PFSK-1 (cell line): ENCODE data around the gene IL1A.

ENCODE experiments used
- POLR2AphosphoS5 ChIP-seq: IDR thresholded peaks from 2 replicates; pipeline ENCODE4 v1.6.1; 2012; ENCODE audit warnings: low read depth, mild to moderate bottlenecking, control low read depth, low read length, moderate library complexity
- TAF1 ChIP-seq: IDR thresholded peaks from 2 replicates; pipeline ENCODE4 v1.6.1; 2012; ENCODE audit warnings: low read length, control low read depth, borderline replicate concordance; ENCODE audit not compliant: insufficient read depth
- TF ChIP-seq, protein P1 (sequence below), 2 experiments: IDR thresholded peaks; 2 replicates each; pipeline versions ENCODE4 v1.6.1 to v1.8.0; 2011 to 2012; ENCODE audit warnings: low read depth in 2 of 2, low read length in 2 of 2, control low read depth in 1 of 2, inconsistent platforms in 1 of 2, mild to moderate bottlenecking in 1 of 2, moderate library complexity in 1 of 2; ENCODE audit not compliant: insufficient read depth in 1 of 2

- TF ChIP-seq POLR2AphosphoS5 = no peak
- no peak for TF ChIP-seq TAF1
- TF ChIP-seq, protein P1, sequence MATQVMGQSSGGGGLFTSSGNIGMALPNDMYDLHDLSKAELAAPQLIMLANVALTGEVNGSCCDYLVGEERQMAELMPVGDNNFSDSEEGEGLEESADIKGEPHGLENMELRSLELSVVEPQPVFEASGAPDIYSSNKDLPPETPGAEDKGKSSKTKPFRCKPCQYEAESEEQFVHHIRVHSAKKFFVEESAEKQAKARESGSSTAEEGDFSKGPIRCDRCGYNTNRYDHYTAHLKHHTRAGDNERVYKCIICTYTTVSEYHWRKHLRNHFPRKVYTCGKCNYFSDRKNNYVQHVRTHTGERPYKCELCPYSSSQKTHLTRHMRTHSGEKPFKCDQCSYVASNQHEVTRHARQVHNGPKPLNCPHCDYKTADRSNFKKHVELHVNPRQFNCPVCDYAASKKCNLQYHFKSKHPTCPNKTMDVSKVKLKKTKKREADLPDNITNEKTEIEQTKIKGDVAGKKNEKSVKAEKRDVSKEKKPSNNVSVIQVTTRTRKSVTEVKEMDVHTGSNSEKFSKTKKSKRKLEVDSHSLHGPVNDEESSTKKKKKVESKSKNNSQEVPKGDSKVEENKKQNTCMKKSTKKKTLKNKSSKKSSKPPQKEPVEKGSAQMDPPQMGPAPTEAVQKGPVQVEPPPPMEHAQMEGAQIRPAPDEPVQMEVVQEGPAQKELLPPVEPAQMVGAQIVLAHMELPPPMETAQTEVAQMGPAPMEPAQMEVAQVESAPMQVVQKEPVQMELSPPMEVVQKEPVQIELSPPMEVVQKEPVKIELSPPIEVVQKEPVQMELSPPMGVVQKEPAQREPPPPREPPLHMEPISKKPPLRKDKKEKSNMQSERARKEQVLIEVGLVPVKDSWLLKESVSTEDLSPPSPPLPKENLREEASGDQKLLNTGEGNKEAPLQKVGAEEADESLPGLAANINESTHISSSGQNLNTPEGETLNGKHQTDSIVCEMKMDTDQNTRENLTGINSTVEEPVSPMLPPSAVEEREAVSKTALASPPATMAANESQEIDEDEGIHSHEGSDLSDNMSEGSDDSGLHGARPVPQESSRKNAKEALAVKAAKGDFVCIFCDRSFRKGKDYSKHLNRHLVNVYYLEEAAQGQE (IDR thresholded peaks at IDR 0.05; ENCODE audit: insufficient read depth in 1 of 2, low read depth in 2 of 2, low read length in 2 of 2) = no peak
These were observed 34.3 kb downstream of the IL1A start for GRCh38 chr2:112749755-112750559.
